Measurements from ENCODE around the gene DGKI.

DGKI gene

DNA sequence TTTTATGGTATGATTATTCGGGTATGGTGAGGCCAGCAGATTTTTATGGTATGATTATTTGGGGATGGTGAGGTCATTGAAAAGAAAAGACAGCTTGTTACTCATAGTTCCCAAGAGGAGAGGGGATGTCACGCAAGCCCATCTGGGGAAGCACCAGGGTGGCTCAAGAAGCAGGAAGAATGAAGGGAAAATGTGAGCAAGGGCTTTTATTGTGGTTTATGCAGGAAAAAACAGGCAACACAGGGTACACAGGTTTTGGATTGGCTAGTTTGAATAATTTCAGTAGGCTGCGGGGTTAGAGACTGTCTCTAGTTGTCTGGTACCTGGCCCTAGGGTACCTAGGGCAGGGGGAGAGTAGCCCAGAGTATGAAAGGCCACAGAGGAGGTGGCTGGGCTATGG lies 26.8 kb upstream of the DGKI start:
- DNase-seq (ENCODE audit: low read depth, low spot score), result no peak

GRCh38 chr7:137871170-137871915 lies 24.6 kb upstream of the DGKI start:
- no peak for DNase-seq (ENCODE audit: low read depth, low spot score)

GRCh38 chr7:137870684-137871083 lies 23.9 kb upstream of the DGKI start:
- no peak for DNase-seq (ENCODE audit: low read depth, low spot score)

DNA sequence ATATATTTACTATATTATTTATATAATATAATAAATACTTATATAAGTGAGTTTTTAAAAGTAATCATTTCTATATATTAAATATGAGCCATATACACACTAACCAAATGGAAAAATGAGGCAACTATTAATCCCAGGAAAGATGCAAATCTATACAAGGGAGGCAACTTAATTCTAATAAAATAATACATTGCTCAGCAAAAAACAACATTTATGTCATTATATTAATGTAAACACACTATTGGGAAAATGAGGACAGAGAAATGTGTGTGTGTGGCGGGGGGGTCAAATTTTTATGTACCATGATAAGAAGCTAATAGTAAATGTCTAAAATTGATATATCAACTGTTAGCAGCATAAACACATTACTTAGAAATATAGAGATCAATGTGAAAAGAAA lies 23.3 kb upstream of the DGKI start:
- no peak for DNase-seq (ENCODE audit: low read depth, low spot score)

GRCh38 chr7:137869260-137869659 lies 22.5 kb upstream of the DGKI start:
- DNase-seq (ENCODE audit: low read depth, low spot score), result no peak

DNA sequence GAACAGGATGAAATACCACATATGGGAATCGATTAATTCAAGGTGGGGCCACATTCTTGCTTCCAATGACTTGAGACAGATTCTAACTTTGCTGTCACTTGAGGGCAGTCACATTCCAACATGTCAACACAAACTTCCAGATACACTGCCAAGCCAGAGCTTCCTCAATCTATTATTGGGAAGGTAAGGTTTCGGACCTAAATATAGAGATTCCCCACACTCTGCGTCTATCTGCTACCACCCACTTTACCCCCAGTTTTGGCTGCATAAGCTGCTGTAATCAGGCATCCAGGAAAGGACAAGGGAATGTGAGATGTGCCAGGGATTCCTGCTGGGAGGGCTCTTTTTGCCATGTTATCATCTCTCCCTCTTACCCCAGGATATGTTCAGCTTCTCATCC lies 20.5 kb upstream of the DGKI start:
- no peak for DNase-seq (ENCODE audit: low read depth, low spot score)

- DNase-seq (ENCODE audit: low read depth, low spot score), result no peak
Observed at GRCh38 chr7:137865764-137866163, 19.0 kb upstream of the DGKI start.

DNA sequence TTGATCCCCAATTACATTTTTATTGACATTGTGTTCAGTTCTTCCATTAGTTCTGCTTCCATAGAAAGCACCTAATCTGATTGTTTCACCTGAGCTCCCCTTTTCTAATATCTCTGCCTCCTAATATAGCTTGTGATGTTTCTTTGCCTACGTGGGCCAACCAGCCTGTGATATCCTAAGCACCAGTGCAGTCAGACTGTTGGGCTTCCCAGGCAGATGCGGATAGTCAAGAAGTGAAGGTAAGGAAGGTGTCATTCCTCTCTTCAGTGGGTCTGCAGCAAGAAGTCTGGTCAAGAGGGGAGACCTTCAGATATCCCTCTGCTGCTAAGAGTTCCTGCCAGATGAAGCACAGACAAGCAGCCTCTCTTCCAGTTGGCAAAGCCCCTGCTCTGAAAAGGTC lies 16.2 kb upstream of the DGKI start:
- DNase-seq (ENCODE audit: low read depth, low spot score), result no peak

GRCh38 chr7:137862358-137862757 lies 15.6 kb upstream of the DGKI start:
- DNase-seq (ENCODE audit: low read depth, low spot score), result no peak

- DNase-seq (ENCODE audit: low read depth, low spot score), result no peak
Observed at GRCh38 chr7:137860542-137860941, 13.8 kb upstream of the DGKI start.

- no peak for DNase-seq (ENCODE audit: low read depth, low spot score)
Observed at GRCh38 chr7:137853053-137853452, 6.3 kb upstream of the DGKI start.

GRCh38 chr7:137852108-137852507 lies 5.3 kb upstream of the DGKI start:
- DNase-seq (ENCODE audit: low read depth, low spot score), result no peak

GRCh38 chr7:137850972-137851945 lies 4.5 kb upstream of the DGKI start:
- DNase-seq (ENCODE audit: low read depth, low spot score), result no peak

DNA sequence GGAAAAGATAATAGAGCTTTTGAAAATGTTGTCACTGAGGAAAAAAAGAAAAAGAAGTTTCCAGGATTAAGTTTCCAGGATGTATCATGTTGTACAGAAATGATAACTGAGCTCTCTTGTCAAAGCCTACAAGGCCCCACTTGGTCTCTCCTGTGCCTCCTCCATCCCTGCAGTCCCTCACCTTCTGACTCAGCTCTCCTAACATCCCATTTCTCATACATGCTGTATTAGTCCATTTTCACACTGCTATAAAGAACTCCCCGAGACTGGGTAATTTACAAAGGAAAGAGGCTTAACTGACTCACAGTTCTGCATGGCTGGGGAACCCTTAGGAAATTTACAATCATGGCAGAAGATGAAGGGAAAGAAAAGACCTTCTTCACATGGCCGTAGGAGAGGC lies 3.8 kb upstream of the DGKI start:
- no peak for DNase-seq (ENCODE audit: low read depth, low spot score)

GRCh38 chr7:137848095-137848494 lies 1.3 kb upstream of the DGKI start:
- DNase-seq (ENCODE audit: low read depth, low spot score), result no peak

DNA sequence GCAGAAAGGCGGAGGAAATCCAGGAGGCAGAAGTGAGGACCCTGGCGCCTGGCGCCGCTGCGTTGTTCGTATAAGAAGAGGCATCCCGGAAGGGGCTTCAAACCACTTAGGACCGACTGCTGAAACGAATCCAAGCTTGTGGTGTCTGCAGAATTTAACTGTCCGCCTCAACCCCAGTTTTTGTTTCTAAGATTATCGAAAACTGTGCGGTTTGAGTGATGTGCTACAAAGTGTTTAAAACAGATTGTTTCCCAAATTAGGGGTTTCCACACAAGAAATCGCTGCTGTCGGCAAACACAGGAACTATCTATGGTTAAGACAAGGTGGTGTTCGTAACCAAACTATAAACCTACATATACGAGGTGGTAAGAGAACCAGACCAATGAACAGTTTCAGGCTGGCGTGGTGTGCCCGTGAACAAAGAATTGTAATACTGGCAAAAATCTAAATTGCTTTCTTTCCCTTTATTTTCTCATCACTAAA lies 835 bp upstream of the DGKI start:
- DNase-seq (ENCODE audit: low read depth, low spot score), result no peak

DNA sequence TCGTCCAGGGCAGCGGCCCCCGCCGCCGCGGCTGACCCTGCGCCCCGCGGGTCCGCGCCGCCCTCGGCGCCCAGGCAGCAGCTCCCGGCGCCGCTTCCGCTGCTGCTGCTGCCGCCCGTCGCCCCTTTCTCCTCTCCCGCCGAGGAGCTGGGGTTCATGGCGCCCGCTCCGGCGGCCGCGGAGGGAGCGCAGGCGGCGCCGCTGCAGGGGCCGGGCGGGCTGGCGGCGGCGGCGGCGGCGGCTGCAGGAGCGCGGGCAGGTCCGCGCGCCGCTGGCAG lies 286 bp downstream of the DGKI start:
- DNase-seq (ENCODE audit: low read depth, low spot score), result no peak

DNA sequence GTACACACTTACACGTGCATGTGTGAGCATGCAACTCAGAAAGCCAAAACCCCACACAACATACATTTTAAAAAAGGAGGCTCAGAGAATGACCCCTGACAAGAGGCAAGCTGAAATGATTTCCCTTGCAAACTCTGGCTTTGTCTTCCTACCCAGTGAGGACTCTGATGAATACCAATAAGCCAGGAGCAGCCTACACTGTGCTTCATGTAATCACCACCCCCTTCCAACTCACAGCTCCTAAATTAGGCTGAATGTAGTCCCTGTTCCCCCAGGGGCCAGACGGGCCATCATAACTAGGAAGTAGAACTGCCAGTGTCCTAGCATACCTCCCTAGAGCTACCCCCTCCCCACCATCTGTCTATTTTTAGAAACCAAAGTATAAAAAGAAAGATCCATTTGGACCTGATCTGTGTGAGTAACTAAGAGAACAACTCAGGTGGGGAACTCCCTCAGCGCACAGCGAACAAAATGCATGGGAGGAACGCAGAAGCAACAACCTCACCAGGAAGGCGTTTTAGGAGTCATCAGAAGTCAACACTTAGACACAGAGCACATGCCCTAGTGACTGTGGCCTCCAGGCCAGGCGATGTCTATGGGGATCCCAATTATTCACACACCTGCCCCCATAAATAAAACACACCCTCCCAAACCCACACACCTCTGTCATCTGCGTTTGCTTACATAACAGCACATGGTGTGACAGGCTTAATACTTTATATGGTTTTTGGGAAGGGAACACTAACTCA lies 1.9 kb downstream of the DGKI start:
- DNase-seq (ENCODE audit: low read depth, low spot score), result no peak

DNA sequence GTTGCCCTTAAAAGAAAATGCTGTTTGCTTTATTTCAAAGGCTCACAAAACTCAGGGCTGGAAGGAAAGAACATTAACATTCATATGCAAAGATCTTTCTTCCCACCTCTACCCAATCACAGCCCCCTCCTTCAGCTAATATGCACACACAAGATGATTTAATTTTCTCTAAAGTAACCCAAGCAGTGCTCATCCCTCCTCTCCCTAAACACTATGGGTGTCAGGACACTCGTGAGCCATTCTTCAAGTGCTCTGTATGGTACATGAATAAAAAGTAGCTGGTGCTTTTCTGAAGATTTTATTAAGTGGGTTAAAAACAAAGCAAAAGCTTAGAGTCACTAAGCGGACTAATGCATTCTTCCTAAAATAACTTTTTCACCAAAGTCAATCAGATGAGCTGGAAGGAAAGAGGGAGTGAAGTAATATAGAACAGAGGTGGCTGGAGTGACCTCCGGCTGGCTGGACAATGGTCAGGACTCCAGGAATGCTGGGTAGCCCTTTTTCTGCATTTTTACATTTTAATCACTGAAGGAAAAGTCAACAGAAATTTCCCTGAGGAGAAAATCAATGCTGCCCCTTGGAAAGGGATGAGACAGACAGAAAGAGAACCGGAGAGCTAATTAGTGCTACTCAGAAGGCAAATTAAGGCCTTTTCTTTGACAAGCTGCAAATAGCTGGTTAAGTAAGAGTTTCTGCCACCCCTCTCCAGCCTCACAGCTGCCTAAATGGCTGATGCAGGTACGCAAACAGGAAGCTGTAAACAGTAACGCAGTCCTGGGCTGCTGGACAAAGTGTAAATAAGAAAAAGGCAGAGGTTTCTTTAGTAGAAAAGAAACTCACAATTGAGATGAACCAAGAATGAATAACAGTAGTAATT lies 6.6 kb downstream of the DGKI start:
- peak; percentile 36 for DNase-seq (ENCODE audit: low read depth, low spot score)

GRCh38 chr7:137838706-137839315 lies 8.0 kb downstream of the DGKI start:
- DNase-seq (ENCODE audit: low read depth, low spot score), result no peak

GRCh38 chr7:137836541-137836940 lies 10.2 kb downstream of the DGKI start:
- DNase-seq (ENCODE audit: low read depth, low spot score), result no peak

Data from ELF-1 (cell line).